B cell (primary cell): ENCODE results near the gene ZDHHC1. TPM values are rescaled to one million over a fixed set of nuclear protein-coding genes. Genes with fewer than 3 reads are reported as not detected.

Experiments used
- ATAC-seq: fragments of 200-7000 bp; cut with Tn5 transposase; one replicate; pipeline ENCODE4 v1.10.0; 2021; ENCODE audit warnings: low read depth, mild to moderate bottlenecking, moderate number of reproducible peaks, moderate library complexity
- CTCF ChIA-PET: fragments of 350-600 bp; sonication (Branson Sonifier 250); formaldehyde crosslinking; loops from one replicate; lab custom pipeline; 2021; ENCODE audit warnings: antibody characterized with exemption, inconsistent platforms; lab: Charles Lee
- POLR2A ChIA-PET: fragments of 350-600 bp; sonication (Branson Sonifier 250); formaldehyde crosslinking; loops from one replicate; lab custom pipeline; 2021; ENCODE audit warnings: antibody characterized with exemption; lab: Charles Lee
- DNase-seq: peaks from one replicate; pipeline ENCODE4 v3.0.0; 2013
- H2AFZ ChIP-seq: 2 replicates; pipeline ENCODE4 v1.6.1; 2012; ENCODE audit warnings: mild to moderate bottlenecking, low read depth, low read length; ENCODE audit not compliant: insufficient read depth, poor library complexity, severe bottlenecking
- H3K27ac ChIP-seq, 2 donors: 1 replicate in 1 of 2; 2 replicates in 1 of 2; pipeline ENCODE4 v1.5.1; 2012 to 2013; ENCODE audit warnings: low read length in 2 of 2, mild to moderate bottlenecking in 2 of 2, moderate library complexity in 1 of 2
- H3K27me3 ChIP-seq, 4 experiments: fragments of 200-600 bp in 1 of 4; sonication (generic) in 1 of 4; replicated peaks in 1 of 4; 1 replicate in 2 of 4; 2 replicates in 2 of 4; pipeline versions ENCODE4 v1.6.1 to v1.7.0; 2013 to 2016; ENCODE audit warnings: low read length in 3 of 4, mild to moderate bottlenecking in 2 of 4, mixed read lengths in 1 of 4, moderate library complexity in 1 of 4; ENCODE audit not compliant: insufficient read depth in 4 of 4, control insufficient read depth in 3 of 4; ENCODE audit errors: control extremely low read depth in 1 of 4
- H3K36me3 ChIP-seq, 2 experiments: replicated peaks in 1 of 2; 1 replicate in 1 of 2; 2 replicates in 1 of 2; pipeline versions ENCODE4 v1.6.1 to v1.7.1; 2013; ENCODE audit warnings: low read length in 1 of 2; ENCODE audit not compliant: insufficient read depth in 2 of 2, control insufficient read depth in 1 of 2; ENCODE audit errors: control extremely low read depth in 1 of 2, extremely low read depth in 1 of 2
- H3K4me1 ChIP-seq, 2 donors: fragments of 200-600 bp in 1 of 2; sonication (generic) in 1 of 2; 1 replicate in 1 of 2; 2 replicates in 1 of 2; pipeline versions ENCODE4 v1.5.1 to v1.6.1; 2013 to 2017; ENCODE audit warnings: low read length in 2 of 2; ENCODE audit not compliant: control insufficient read depth in 2 of 2, insufficient read depth in 2 of 2
- H3K4me2 ChIP-seq: replicated peaks from 2 replicates; pipeline ENCODE3; 2012; ENCODE audit warnings: mild to moderate bottlenecking, low read depth, low read length; ENCODE audit not compliant: poor library complexity, severe bottlenecking
- H3K4me3 ChIP-seq, 5 experiments: fragments of 200-600 bp in 1 of 5; sonication (generic) in 1 of 5; 1 replicate in 3 of 5; 2 replicates in 2 of 5; pipeline versions ENCODE4 v1.5.1 to v1.7.0; 2011 to 2016; ENCODE audit warnings: low read length in 4 of 5, mild to moderate bottlenecking in 4 of 5, low read depth in 2 of 5, control low read depth in 1 of 5, moderate library complexity in 1 of 5; ENCODE audit not compliant: insufficient read depth in 1 of 5; ENCODE audit errors: control extremely low read depth in 1 of 5, extremely low read depth in 1 of 5
- H3K79me2 ChIP-seq: fragments of 200-600 bp; sonication (generic); one replicate; pipeline ENCODE4 v1.6.0; 2016; ENCODE audit warnings: low read length; ENCODE audit not compliant: control insufficient read depth, insufficient read depth
- H3K9ac ChIP-seq: fragments of 200-600 bp; sonication (generic); 2 replicates; pipeline ENCODE4 v1.6.1; 2017; ENCODE audit warnings: mild to moderate bottlenecking, low read length, moderate library complexity
- H3K9me3 ChIP-seq, 3 donors: one replicate each; pipeline versions ENCODE4 v1.6.1 to v1.7.1; 2013; ENCODE audit warnings: low read length in 2 of 3; ENCODE audit not compliant: control insufficient read depth in 2 of 3, insufficient read depth in 1 of 3; ENCODE audit errors: control extremely low read depth in 1 of 3
- H4K20me1 ChIP-seq: 2 replicates; pipeline ENCODE4 v1.6.0; 2012; ENCODE audit warnings: mild to moderate bottlenecking, low read length; ENCODE audit not compliant: insufficient read depth, control insufficient read depth, poor library complexity, severe bottlenecking
- H3K27ac Mint-ChIP-seq: one replicate; pipeline ENCODE4 v1.8.0; 2021; ENCODE audit warnings: mixed read lengths
- H3K27me3 Mint-ChIP-seq: one replicate; pipeline ENCODE4 v1.8.0; 2021; ENCODE audit warnings: mixed read lengths
- H3K4me1 Mint-ChIP-seq: one replicate; pipeline ENCODE4 v1.8.0; 2021; ENCODE audit warnings: mixed read lengths
- H3K4me3 Mint-ChIP-seq: one replicate; pipeline ENCODE4 v1.8.0; 2021; ENCODE audit warnings: mixed read lengths
- H3K9me3 Mint-ChIP-seq: one replicate; pipeline ENCODE4 v1.8.0; 2022; ENCODE audit warnings: mixed read lengths; ENCODE audit not compliant: insufficient read depth
- CTCF ChIP-seq: fragments of 200-600 bp; IDR thresholded peaks from one replicate; pipeline ENCODE4 v1.8.0; 2022; ENCODE audit warnings: antibody characterized with exemption, mild to moderate bottlenecking
- EZH2 ChIP-seq: IDR thresholded peaks from 2 replicates; pipeline ENCODE4 v1.6.1; 2012; ENCODE audit warnings: borderline replicate concordance, low read depth, mild to moderate bottlenecking, moderate library complexity, low read length; ENCODE audit not compliant: insufficient read depth, poor library complexity, severe bottlenecking
- WGBS: methylation state at CpG from one replicate; pipeline ENCODE4 v1.1.5; 2013; ENCODE audit warnings: missing lambda C conversion rate; ENCODE audit not compliant: insufficient coverage; 5-methylcytosine and 5-hydroxymethylcytosine counted together
- intact Hi-C: fragments of 100-400 bp; cut with micrococcal nuclease; formaldehyde crosslinking; loops from one replicate; pipeline ENCODE4 v1.10.0; 2022
- polyA plus RNA-seq: library from polyadenylated mRNA; depleted of rRNA; stranded (reverse); fragments of >200 nt; gene quantifications from 2 replicates; pipeline ENCODE4 v1.2.3, GENCODE V29; 2012
- total RNA-seq, 2 donors: library from RNA; stranded (reverse); fragments of 120-200 nt in 1 of 2; gene quantifications; 1 replicate in 1 of 2; 2 replicates in 1 of 2; pipeline versions ENCODE4 v1.2.3 to v1.2.4, GENCODE V29; 2013 to 2022

ZDHHC1 gene
- total and polyA plus RNA-seq, 2 donors (not counting 1 experiment from before 2014, with no cell fraction given): 0.58 to 2.8 TPM

GRCh38 chr16:67406111-67406971 is 9.9 kb downstream of the ZDHHC1 start:
- H3K9me3 Mint-ChIP-seq: no peaks in the 10 kb centered on the region
- no peak overlapping the region for H3K27ac Mint-ChIP-seq
- H3K4me3 ChIP-seq: no peak overlapping the region
- no peaks in the 10 kb centered on the region for H3K36me3 ChIP-seq
- H2AFZ ChIP-seq: no peak overlapping the region
- no peaks in the 10 kb centered on the region for H4K20me1 ChIP-seq
- H3K4me1 ChIP-seq: no peaks in the 10 kb centered on the region
- H3K79me2 ChIP-seq: no peaks in the 10 kb centered on the region
- H3K4me2 ChIP-seq: no peak overlapping the region
- intact Hi-C loops: no loop called here
- no peak for TF ChIP-seq CTCF
- TF ChIP-seq EZH2: no peak
- DNase-seq: no peak
- peaks cover 7% of the 10 kb centered on the region for H3K27me3 Mint-ChIP-seq
- CTCF ChIA-PET: interaction anchor here (0.7 to 1.1 kb wide), 2 partner anchors 14 kb away, joined by 3 read pairs; no protein-coding TSS in a partner anchor
- ATAC-seq: no peak
- no peaks in the 10 kb centered on the region for H3K9me3 ChIP-seq
- H3K27me3 ChIP-seq: no peaks in the 10 kb centered on the region
- H3K4me3 Mint-ChIP-seq: no peak overlapping the region
- POLR2A ChIA-PET: interaction anchor here (0.6 kb wide), 1 partner anchor 204 kb away, joined by 7 read pairs; no protein-coding TSS in a partner anchor
- no peaks in the 10 kb centered on the region for H3K4me1 Mint-ChIP-seq
- no peak overlapping the region for H3K9ac ChIP-seq
- H3K27ac ChIP-seq: no peak overlapping the region
- WGBS: 95% methylated on average over 18 of the region's 18 CpGs

GRCh38 chr16:67405336-67405735 is 10.9 kb downstream of the ZDHHC1 start:
- H3K9me3 Mint-ChIP-seq: no peaks in the 10 kb centered on the region
- peaks cover 7% of the 10 kb centered on the region for H3K27me3 Mint-ChIP-seq
- Histone ChIP-seq H3K4me1 (no peaks in the 10 kb centered on the region), H3K4me3 (no peak overlapping the region), H3K9me3 (no peaks in the 10 kb centered on the region), H3K9ac (no peak overlapping the region), H3K36me3 (no peaks in the 10 kb centered on the region), H3K27me3 (no peaks in the 10 kb centered on the region), H4K20me1 (no peaks in the 10 kb centered on the region), H2AFZ (no peak overlapping the region), H3K79me2 (no peaks in the 10 kb centered on the region), H3K27ac (no peak overlapping the region), H3K4me2 (no peak overlapping the region)
- no peak overlapping the region for H3K27ac Mint-ChIP-seq
- TF ChIP-seq CTCF: no peak
- no peak for TF ChIP-seq EZH2
- DNase-seq (no peak), ATAC-seq (no peak)
- ChIA-PET POLR2A (no interaction called here), CTCF (interaction anchor here (0.7 kb wide), 1 partner anchor 15 kb away, joined by 3 read pairs; no protein-coding TSS in a partner anchor)
- intact Hi-C loops: no loop called here
- 85% methylated on average over 8 of the region's 8 CpGs for WGBS
- no peak overlapping the region for H3K4me3 Mint-ChIP-seq
- no peaks in the 10 kb centered on the region for H3K4me1 Mint-ChIP-seq
